ENCODE data around the gene EFCAB6. TPM values are rescaled to one million over a fixed set of nuclear protein-coding genes. Genes with fewer than 3 reads are reported as not detected.

The EFCAB6 gene
- total RNA-seq, 1 donor from 2014 or later, result 0.26 TPM

DNA sequence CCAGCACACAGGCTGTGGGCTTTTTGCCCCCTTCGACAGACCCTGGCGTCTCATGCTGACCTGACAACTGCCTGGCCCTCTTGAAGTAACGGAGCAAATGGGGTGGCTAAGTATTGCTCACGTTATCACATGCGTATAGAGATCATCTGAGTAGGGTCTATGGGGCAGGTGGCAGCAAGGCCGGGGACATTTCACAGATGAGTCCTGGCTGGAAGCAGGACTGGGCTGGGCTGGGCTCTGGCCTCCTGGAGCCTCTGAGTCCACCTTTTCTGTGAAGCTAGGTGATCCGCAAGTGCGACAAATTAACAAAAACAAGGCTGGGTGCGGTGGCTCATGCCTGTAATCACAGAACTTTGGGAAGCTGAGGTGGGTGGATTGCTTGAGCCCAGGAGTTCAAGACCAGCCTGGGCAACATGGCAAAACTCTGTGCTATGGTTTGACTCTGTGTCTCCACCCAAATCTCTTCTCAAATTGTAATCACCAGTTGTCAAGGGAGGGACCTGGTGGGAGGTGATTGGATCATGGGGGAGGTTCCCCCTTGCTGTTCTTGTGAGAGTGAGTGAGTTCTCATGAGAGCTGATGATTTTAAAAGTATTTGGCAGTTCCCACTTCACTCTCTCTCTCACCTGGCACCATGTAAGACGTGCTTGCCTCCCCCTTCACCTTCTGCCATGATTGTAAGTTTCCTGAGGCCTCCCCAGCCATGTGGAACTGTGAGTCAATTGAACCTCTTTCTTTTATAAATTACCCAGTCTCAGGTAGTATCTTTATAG lies 278.3 kb downstream of the EFCAB6 start:
- DNase-seq (ENCODE audit: low read depth, low spot score), result no peak

DNA sequence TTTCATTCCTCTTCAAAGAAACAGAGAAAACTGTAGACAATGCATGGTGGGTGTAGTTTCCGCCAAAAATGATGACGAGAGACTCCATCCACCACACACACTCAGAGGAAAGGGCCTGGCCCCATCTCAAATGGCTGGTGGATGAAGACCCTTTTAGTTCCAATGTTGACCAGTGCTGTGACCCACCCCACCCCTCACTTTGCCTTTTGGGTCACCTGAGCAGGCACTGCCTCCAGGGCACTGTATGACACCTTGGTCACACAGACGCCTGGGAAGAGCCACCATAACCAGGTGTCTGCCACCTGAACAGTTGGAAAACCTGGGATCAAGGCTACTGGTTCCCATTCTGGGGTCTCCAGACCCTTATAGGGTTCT lies 279.0 kb downstream of the EFCAB6 start:
- no peak for DNase-seq (ENCODE audit: low read depth, low spot score)

- DNase-seq (ENCODE audit: low read depth, low spot score), result no peak
Measured at GRCh38 chr22:43532301-43533155, 279.6 kb downstream of the EFCAB6 start.

- DNase-seq (ENCODE audit: low read depth, low spot score), result no peak
Measured at GRCh38 chr22:43531651-43532050, 280.5 kb downstream of the EFCAB6 start.

DNA sequence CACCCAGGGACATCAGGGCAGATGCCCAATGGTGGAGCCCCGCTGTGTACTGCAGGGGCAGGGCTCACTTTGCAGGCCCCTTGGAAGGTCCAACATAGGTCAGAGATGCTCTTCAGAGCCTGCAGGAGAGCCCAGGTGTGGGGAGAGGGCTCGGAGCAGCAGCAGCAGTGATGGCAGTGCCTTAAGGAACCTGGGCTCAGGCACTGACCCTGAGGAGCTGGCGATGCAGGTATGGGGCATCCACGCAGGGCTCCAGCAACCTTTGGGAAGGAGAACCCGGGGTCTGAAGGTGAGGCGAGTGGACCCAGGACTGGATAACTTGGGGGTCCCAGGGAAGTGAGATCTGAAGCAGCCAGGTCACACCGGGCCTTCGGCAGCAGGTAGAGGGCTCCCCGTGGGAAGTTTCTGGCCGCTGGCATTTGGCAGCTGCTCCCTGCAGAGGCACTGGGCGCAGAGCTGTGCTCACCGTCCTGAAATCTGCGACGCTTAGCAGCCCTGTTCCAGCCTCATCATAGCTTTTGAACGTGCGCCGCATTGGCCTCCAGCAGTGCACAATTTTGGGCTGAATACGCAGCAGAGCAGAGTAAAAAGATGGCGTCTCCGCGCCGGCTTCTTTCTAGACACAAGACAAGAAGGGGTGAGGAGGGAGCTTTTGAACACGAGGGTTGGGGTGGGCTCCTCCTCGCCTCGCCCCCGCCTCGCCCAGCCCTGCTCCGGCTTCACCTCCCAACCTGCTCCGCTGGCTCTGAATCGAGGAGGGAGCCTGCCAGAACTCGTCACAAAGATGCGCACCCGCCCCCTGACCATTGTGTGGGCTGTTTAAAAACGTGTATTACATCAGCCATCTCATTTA lies 281.5 kb downstream of the EFCAB6 start:
- DNase-seq (ENCODE audit: low read depth, low spot score), result no peak

DNA sequence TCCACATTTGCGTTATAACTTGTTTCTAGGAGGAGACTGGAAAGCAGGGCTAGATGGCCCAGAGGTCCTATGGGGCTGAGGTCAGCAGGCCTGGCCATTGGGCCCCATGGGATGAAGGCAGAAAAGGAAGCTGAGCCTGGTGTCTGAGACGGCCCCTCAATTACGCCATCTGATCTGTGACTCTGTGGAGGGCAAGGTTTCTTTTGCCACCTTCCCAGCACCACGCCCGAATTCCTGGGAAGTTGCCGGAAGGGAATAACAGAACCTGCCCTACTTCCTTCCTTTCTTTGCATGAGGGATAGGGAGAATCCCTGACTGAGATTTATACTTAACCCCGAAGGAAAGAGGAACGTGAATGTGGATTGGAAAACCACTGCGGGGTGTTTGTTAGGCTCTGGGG lies 282.2 kb downstream of the EFCAB6 start:
- no peak for DNase-seq (ENCODE audit: low read depth, low spot score)

GRCh38 chr22:43529461-43529860 lies 282.6 kb downstream of the EFCAB6 start:
- DNase-seq (ENCODE audit: low read depth, low spot score), result no peak

DNA sequence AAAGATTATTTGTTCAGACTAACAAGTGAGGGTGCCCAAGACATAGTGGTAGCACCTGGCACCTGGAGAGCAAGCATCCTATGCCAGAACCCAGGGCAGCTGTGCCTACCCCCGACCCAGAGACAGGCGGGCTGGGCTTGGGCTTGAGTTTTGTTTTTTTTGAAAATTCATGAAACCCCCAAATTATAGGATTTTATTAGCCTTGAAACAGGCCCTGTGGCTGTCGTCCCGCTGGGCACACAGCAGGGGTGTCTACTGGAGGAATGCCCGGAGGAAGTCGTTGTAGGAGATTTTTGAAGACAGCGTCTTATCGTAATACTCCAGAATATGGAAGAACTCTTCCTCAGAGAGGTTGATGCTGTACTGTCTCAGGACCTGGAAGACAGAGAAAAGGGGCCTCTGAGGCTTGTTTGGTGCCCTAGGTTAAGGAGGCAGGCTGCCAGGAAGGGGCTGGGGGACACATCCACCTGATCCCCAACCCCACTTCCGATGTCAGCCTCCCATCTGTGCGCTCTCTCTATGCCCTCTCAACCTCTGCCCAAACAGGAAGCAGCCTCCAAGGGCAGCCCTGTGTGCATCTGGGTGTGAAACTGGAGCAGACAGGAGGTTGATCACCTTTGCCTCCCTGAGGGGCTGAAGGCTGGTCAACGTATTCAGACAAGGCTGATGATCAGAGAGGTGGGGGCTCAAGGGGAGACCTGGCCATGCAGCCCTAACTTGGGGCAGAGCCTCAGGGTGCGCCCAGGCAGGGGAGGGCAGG lies 283.3 kb downstream of the EFCAB6 start:
- no peak for DNase-seq (ENCODE audit: low read depth, low spot score)

- no peak for DNase-seq (ENCODE audit: low read depth, low spot score)
Measured at GRCh38 chr22:43526946-43527345, 285.2 kb downstream of the EFCAB6 start.

DNA sequence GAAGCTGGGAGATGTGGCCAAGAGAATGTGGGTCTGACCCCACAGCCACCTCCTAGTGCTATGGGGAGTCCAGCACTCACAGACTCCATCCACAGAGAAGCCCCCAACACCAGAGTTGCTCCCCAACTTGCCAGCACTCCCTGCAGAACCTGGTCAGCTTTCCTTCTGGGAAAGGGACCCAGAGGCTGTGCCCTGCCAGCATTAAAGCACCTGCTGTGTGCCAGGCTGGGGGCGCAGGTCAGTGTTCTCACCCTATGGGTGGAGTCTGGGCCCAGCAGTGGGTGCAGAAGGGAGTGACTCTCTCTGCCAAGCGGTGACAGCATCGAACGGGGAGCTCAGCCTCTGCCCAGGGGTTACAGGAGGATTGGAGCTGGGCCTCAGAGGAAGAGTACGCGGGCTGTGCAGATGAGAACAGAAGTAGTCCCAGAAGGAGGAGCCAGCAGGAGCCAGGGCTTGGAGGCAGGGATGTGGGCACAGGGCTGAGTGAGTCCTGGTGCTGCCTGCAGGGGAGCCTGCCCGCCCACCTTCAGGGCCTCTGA lies 285.9 kb downstream of the EFCAB6 start:
- no peak for DNase-seq (ENCODE audit: low read depth, low spot score)

DNA sequence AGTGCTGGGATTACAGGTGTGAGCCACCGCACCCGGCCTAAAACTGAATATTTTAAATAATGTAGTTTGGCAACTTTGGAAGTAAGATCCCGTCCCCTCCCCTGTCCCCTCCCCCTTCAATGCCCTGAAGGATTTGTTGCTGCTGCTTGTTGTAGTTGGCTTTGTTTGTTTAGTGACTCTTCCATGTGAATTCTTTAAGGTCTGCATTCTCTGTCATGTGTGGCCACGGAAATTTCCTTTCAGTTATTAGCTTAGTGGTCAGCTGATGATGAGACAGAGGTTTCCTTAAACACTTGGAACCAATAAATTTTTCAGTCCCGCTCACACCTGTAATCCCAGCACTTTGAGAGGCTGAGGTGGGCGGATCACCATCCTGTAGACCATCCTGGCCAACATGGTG lies 290.4 kb downstream of the EFCAB6 start:
- DNase-seq (ENCODE audit: low read depth, low spot score), result no peak

DNA sequence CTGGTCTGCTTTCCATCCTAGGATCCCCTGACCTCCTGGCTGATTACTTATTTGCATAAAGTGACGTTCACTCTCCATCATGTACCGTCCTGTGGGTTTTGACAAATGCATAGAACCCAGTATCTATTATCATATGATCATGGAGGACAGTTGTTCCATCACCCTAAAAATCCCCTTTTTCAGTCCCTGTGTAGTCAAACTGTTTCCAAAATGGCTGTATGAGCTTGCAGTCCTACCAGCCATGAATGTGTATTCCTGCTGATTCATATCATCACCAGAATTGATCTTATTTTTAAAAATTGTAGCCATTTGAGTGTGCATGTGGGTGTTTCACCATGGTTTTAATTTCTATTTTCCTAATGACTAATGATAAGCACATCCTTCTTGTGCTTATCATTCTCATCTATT lies 291.5 kb downstream of the EFCAB6 start:
- DNase-seq (ENCODE audit: low read depth, low spot score), result no peak

- no peak for DNase-seq (ENCODE audit: low read depth, low spot score)
Measured at GRCh38 chr22:43516996-43517635, 295.0 kb downstream of the EFCAB6 start.

DNA sequence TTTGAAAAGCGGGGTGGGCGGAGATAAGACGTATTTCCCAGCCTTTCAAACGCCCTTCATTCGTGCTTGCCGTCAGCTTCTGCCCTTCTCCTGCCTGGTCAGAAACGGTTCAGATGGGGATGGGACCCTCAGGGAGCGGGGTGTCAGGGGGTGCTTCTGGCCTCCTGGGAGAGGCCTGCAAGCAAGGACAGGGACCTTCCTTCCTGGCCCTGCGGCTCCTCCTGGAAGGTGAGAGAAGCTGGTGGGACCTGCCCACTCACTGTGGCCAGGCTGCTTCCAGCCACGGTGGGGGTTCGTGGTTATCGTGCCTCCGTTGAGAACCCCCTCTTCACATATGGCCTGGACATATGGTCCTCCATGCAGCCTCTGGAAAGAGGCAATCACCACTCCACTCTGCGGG lies 295.7 kb downstream of the EFCAB6 start:
- no peak for DNase-seq (ENCODE audit: low read depth, low spot score)

GRCh38 chr22:43515902-43516301 lies 296.2 kb downstream of the EFCAB6 start:
- DNase-seq (ENCODE audit: low read depth, low spot score), result no peak

- no peak for DNase-seq (ENCODE audit: low read depth, low spot score)
Measured at GRCh38 chr22:43515411-43515810, 296.7 kb downstream of the EFCAB6 start.

GRCh38 chr22:43514476-43515157 lies 297.5 kb downstream of the EFCAB6 start:
- DNase-seq (ENCODE audit: low read depth, low spot score), result no peak

GRCh38 chr22:43512279-43512678 lies 299.8 kb downstream of the EFCAB6 start:
- no peak for DNase-seq (ENCODE audit: low read depth, low spot score)

GRCh38 chr22:43511276-43511910 lies 300.7 kb downstream of the EFCAB6 start:
- DNase-seq (ENCODE audit: low read depth, low spot score), result no peak
